ENCODE measurements around the gene DAPK1. TPM values are rescaled to one million over a fixed set of nuclear protein-coding genes. Genes with fewer than 3 reads are reported as not detected.

DAPK1 gene
- total and polyA plus RNA-seq, 8 donors: 78.2 to 242 (median 215) TPM

DNA sequence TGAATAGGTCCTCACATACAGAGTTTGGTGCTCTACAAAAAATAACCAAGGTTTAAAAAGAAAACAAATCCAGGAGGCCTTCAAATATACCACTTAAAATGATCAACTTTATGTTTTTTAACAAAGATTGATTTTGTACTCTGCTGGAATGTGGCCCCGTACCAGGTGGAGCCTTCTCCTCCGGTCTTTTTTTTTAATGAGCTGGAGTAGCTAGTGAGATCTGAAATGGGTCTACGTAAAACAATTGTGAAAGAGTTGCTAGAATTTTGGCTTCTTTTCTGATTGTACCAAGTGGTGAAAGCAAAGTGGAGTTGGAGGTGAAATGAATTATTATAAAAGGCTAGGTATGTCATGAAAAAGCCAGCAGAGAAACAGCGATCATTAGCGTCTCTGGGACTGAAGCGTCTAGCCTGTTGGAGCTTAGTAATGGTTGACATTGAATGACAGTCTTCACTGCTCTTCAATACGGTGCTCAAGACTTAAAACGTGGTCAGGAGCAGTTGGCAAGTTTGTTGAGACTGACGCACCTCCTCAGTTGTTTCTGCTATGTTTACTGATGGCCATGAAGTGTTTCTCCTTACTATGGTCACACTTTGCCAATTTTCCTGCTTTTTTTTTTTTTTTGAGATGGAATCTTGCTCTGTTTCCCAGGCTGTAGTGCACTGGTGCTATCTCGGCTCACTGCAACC lies 84.4 kb downstream of the DAPK1 start:
- intact Hi-C loops (cut with DNase I): no loop called here
- H3K4me1 ChIP-seq: peaks cover 13 to 40% of the 10 kb centered on the region in 2 donors
- H3K9me3 ChIP-seq: no peaks in the 10 kb centered on the region
- ATAC-seq: peak; percentile 52
- H3K27ac ChIP-seq: peak overlapping the region; percentile 58 to 68
- no peak overlapping the region for H3K4me3 ChIP-seq
- H3K27me3 ChIP-seq: no peaks in the 10 kb centered on the region
- H3K36me3 ChIP-seq: no peaks in the 10 kb centered on the region
- TF ChIP-seq, protein P1, sequence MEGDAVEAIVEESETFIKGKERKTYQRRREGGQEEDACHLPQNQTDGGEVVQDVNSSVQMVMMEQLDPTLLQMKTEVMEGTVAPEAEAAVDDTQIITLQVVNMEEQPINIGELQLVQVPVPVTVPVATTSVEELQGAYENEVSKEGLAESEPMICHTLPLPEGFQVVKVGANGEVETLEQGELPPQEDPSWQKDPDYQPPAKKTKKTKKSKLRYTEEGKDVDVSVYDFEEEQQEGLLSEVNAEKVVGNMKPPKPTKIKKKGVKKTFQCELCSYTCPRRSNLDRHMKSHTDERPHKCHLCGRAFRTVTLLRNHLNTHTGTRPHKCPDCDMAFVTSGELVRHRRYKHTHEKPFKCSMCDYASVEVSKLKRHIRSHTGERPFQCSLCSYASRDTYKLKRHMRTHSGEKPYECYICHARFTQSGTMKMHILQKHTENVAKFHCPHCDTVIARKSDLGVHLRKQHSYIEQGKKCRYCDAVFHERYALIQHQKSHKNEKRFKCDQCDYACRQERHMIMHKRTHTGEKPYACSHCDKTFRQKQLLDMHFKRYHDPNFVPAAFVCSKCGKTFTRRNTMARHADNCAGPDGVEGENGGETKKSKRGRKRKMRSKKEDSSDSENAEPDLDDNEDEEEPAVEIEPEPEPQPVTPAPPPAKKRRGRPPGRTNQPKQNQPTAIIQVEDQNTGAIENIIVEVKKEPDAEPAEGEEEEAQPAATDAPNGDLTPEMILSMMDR (IDR thresholded peaks at IDR 0.05): no peak
- no peak for DNase-seq

GRCh38 chr9:87584326-87584725 lies 86.7 kb downstream of the DAPK1 start:
- no peak overlapping the region for H3K4me3 ChIP-seq
- DNase-seq (no peak), ATAC-seq (no peak)
- TF ChIP-seq, protein P1 (IDR thresholded peaks at IDR 0.05): no peak
- no peaks in the 10 kb centered on the region for H3K27me3 ChIP-seq
- intact Hi-C loops (cut with DNase I): no loop called here
- no peaks in the 10 kb centered on the region for H3K9me3 ChIP-seq
- H3K4me1 ChIP-seq: peaks cover 13 to 25% of the 10 kb centered on the region in 2 donors
- no peaks in the 10 kb centered on the region for H3K36me3 ChIP-seq
- no peak overlapping the region for H3K27ac ChIP-seq

GRCh38 chr9:87585123-87585855 lies 87.6 kb downstream of the DAPK1 start:
- intact Hi-C loops (cut with DNase I): no loop called here
- H3K4me3 ChIP-seq: no peak overlapping the region
- no peak for ATAC-seq
- no peaks in the 10 kb centered on the region for H3K9me3 ChIP-seq
- TF ChIP-seq, protein P1 (IDR thresholded peaks at IDR 0.05): no peak
- no peaks in the 10 kb centered on the region for H3K36me3 ChIP-seq
- no peak overlapping the region for H3K27ac ChIP-seq
- H3K4me1 ChIP-seq: peaks cover 13 to 16% of the 10 kb centered on the region in 2 donors
- DNase-seq: no peak
- no peaks in the 10 kb centered on the region for H3K27me3 ChIP-seq

DNA sequence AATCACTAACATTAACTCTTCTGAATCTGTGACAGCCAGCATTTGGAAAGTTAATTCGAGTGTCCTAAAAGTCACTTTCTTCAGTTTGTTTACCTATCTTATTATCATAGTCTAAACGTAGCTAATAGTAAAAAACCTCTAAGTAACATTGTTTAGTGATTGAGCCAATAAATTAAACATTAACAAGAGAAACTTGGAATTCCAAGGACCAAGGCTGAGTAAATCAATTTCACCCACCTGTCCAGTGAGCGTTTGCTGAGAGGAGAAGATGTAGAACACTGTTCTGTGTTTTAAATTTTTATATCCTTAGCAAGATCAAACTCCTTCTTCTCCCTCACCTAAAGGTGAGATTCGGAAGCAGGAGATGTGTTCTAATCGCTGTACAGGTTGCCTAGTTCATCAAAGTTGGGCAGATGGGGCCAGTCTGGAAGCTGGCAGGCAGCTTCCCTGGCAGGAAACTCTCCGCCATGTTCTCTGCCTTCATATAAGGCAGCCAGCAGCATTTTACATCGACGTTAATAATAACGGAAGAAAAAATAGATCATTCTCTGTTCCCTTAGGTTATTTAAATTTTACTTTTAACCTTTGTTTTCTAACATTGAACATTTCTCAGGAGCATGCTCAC lies 89.2 kb downstream of the DAPK1 start:
- no peak overlapping the region for H3K4me3 ChIP-seq
- no peaks in the 10 kb centered on the region for H3K9me3 ChIP-seq
- ATAC-seq (no peak), DNase-seq (no peak)
- H3K27me3 ChIP-seq: no peaks in the 10 kb centered on the region
- TF ChIP-seq, protein P1 (IDR thresholded peaks at IDR 0.05): no peak
- peaks cover 3% of the 10 kb centered on the region in 2 donors for H3K4me1 ChIP-seq
- H3K27ac ChIP-seq: no peak overlapping the region
- intact Hi-C loops (cut with DNase I): no loop called here
- H3K36me3 ChIP-seq: no peaks in the 10 kb centered on the region

DNA sequence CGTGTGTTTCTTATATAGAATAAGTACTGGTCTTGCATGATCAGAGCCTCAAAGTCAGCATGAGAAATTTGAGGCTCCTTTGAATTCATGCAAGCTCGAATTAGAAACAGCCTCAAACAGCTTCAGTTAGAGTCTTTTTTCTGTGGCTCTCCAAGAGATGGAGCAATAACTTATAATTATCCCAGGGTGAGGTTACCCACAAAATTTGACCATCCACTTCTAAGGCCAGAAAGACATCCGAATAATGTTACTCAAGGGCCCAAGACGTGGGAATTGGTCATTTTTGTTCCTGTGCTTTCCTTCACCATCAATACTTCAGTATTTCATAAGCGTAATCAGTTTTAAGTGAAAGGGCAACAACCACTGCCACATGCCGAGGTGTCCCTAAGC lies 89.7 kb downstream of the DAPK1 start:
- intact Hi-C loops (cut with DNase I): no loop called here
- H3K9me3 ChIP-seq: no peaks in the 10 kb centered on the region
- DNase-seq: no peak
- H3K4me1 ChIP-seq: peaks cover 3 to 7% of the 10 kb centered on the region in 2 donors
- ATAC-seq: peak; percentile 20
- no peak overlapping the region for H3K27ac ChIP-seq
- H3K36me3 ChIP-seq: no peaks in the 10 kb centered on the region
- TF ChIP-seq, protein P1 (IDR thresholded peaks at IDR 0.05): no peak
- no peak overlapping the region for H3K4me3 ChIP-seq
- H3K27me3 ChIP-seq: no peaks in the 10 kb centered on the region
